Loucy (cell line): ENCODE data around the gene SNX11.

Experiments used
- H2AFZ ChIP-seq: fragments of 200-600 bp; sonication (generic); 2 replicates; pipeline ENCODE4 v1.6.0; 2016; ENCODE audit warnings: antibody characterized with exemption, mild to moderate bottlenecking, low read length, moderate library complexity
- H3F3A ChIP-seq: fragments of 200-600 bp; 2 replicates; pipeline ENCODE4 v1.6.0; 2016; ENCODE audit warnings: antibody characterized with exemption, low read depth, mild to moderate bottlenecking
- H3K27me3 ChIP-seq: fragments of 200-600 bp; sonication (generic); 2 replicates; pipeline ENCODE4 v1.6.1; 2014; ENCODE audit warnings: low read length, mild to moderate bottlenecking; ENCODE audit not compliant: insufficient read depth, poor library complexity, severe bottlenecking
- H3K36me3 ChIP-seq: fragments of 200-600 bp; sonication (generic); 2 replicates; pipeline ENCODE4 v1.6.1; 2016; ENCODE audit warnings: low read length; ENCODE audit not compliant: insufficient read depth
- H3K4me1 ChIP-seq: fragments of 200-600 bp; sonication (generic); 2 replicates; pipeline ENCODE4 v1.5.1; 2014; ENCODE audit warnings: low read length, mild to moderate bottlenecking; ENCODE audit not compliant: insufficient read depth, poor library complexity, severe bottlenecking
- H3K4me2 ChIP-seq: fragments of 200-600 bp; sonication (generic); 2 replicates; pipeline ENCODE4 v1.6.0; 2014; ENCODE audit warnings: antibody characterized with exemption, low read length, low read depth, mild to moderate bottlenecking; ENCODE audit not compliant: poor library complexity, severe bottlenecking
- H3K4me3 ChIP-seq: fragments of 200-600 bp; sonication (generic); 2 replicates; pipeline ENCODE4 v1.5.1; 2014; ENCODE audit warnings: low read length, mild to moderate bottlenecking, mixed read lengths; ENCODE audit not compliant: poor library complexity, severe bottlenecking
- H3K79me2 ChIP-seq: fragments of 200-600 bp; sonication (generic); 2 replicates; pipeline ENCODE4 v1.6.1; 2014; ENCODE audit warnings: low read length; ENCODE audit not compliant: insufficient read depth
- H3K9ac ChIP-seq: fragments of 200-600 bp; sonication (generic); 2 replicates; pipeline ENCODE4 v1.6.0; 2014; ENCODE audit warnings: mild to moderate bottlenecking, low read depth, low read length, moderate library complexity; ENCODE audit not compliant: poor library complexity, severe bottlenecking
- H3K9me2 ChIP-seq: fragments of 200-600 bp; sonication (generic); replicated peaks from 2 replicates; pipeline ENCODE4 v1.6.1; 2016; ENCODE audit warnings: low read depth, low read length, mixed read lengths
- H3K9me3 ChIP-seq: fragments of 200-600 bp; sonication (generic); 2 replicates; pipeline ENCODE4 v1.6.1; 2014; ENCODE audit warnings: mild to moderate bottlenecking, antibody characterized with exemption, low read length, low read depth; ENCODE audit not compliant: insufficient read depth
- H4K20me1 ChIP-seq: fragments of 200-600 bp; sonication (generic); 2 replicates; pipeline ENCODE4 v1.6.0; 2014; ENCODE audit warnings: antibody characterized with exemption, low read length, mild to moderate bottlenecking; ENCODE audit not compliant: insufficient read depth, poor library complexity, severe bottlenecking
- EZH2phosphoT487 ChIP-seq: fragments of 200-600 bp; IDR thresholded peaks from 2 replicates; pipeline ENCODE4 v1.6.1; 2018; ENCODE audit warnings: antibody characterized with exemption, mild to moderate bottlenecking, moderate library complexity, borderline replicate concordance
- TF ChIP-seq, protein P1 (sequence below): fragments of 200-600 bp; sonication (generic); conservative IDR thresholded peaks from 2 replicates; pipeline ENCODE4 v1.5.1; 2014; ENCODE audit warnings: mild to moderate bottlenecking, antibody characterized with exemption, low read length

The SNX11 gene

DNA sequence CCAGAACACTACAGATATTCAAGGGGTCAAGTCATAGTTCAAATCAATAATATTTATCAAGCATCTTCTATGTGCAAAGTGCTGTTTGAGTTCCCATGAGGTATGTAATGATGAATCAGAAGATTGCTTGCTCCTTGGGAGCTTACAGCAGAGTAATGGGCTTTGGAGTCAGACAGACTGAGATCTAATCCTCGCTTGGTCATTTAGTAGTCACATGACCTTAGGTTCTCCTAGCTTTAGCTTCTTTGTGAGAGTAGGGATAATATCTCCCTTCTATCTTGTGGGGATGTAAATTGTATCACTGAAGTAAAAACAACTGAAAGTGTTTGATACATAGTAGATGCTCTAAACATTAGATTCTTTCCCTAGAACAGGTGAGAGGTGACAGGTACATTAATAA is 30.1 kb downstream of the SNX11 start:
- H3F3A ChIP-seq, result no peaks in the 10 kb centered on the region
- no peaks in the 10 kb centered on the region for H3K36me3 ChIP-seq
- TF ChIP-seq, protein P1, sequence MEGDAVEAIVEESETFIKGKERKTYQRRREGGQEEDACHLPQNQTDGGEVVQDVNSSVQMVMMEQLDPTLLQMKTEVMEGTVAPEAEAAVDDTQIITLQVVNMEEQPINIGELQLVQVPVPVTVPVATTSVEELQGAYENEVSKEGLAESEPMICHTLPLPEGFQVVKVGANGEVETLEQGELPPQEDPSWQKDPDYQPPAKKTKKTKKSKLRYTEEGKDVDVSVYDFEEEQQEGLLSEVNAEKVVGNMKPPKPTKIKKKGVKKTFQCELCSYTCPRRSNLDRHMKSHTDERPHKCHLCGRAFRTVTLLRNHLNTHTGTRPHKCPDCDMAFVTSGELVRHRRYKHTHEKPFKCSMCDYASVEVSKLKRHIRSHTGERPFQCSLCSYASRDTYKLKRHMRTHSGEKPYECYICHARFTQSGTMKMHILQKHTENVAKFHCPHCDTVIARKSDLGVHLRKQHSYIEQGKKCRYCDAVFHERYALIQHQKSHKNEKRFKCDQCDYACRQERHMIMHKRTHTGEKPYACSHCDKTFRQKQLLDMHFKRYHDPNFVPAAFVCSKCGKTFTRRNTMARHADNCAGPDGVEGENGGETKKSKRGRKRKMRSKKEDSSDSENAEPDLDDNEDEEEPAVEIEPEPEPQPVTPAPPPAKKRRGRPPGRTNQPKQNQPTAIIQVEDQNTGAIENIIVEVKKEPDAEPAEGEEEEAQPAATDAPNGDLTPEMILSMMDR, result no peak
- no peak for TF ChIP-seq EZH2phosphoT487
- H3K4me1 ChIP-seq, result no peaks in the 10 kb centered on the region
- H4K20me1 ChIP-seq, result no peaks in the 10 kb centered on the region
- H2AFZ ChIP-seq, result no peak overlapping the region
- no peaks in the 10 kb centered on the region for H3K79me2 ChIP-seq
- H3K9ac ChIP-seq, result no peak overlapping the region
- no peak overlapping the region for H3K4me2 ChIP-seq
- no peak overlapping the region for H3K4me3 ChIP-seq
- no peaks in the 10 kb centered on the region for H3K9me3 ChIP-seq
- no peaks in the 10 kb centered on the region for H3K27me3 ChIP-seq
- H3K9me2 ChIP-seq, result no peaks in the 10 kb centered on the region

- Histone ChIP-seq H3K27me3 (no peaks in the 10 kb centered on the region), H3K79me2 (no peaks in the 10 kb centered on the region), H3K36me3 (no peaks in the 10 kb centered on the region), H3K4me2 (no peak overlapping the region), H2AFZ (no peak overlapping the region), H3K4me3 (no peak overlapping the region), H3K4me1 (peaks cover 4% of the 10 kb centered on the region), H4K20me1 (no peaks in the 10 kb centered on the region), H3F3A (no peaks in the 10 kb centered on the region), H3K9ac (no peak overlapping the region), H3K9me2 (no peaks in the 10 kb centered on the region), H3K9me3 (no peaks in the 10 kb centered on the region)
- TF ChIP-seq, protein P1, result no peak
- TF ChIP-seq EZH2phosphoT487, result no peak
Observed at GRCh38 chr17:48139944-48140343, 32.4 kb downstream of the SNX11 start.

DNA sequence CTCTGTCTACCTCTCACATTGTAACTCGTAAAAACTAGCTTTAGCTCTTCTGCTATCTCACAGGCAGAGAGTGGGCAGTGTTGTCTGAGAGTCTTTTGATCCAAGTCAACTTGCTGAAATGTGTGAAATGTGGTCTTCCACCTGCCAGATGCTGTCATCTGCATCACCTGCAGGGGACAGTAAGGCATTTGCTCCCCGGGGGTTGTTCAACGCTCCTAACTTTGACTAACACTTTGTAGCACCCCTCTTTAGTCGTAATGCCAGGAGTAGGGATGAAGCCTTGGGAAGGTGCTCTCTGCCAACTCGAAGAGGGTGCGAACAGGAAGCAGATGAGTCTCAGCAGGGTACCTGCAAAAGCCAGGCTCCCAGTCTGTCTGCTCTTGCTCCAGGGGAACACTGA is 36.1 kb downstream of the SNX11 start:
- Histone ChIP-seq H3K4me1 (peaks cover 17% of the 10 kb centered on the region), H3K9me3 (no peaks in the 10 kb centered on the region), H3K4me3 (no peak overlapping the region), H3F3A (no peaks in the 10 kb centered on the region), H3K79me2 (no peaks in the 10 kb centered on the region), H3K4me2 (no peak overlapping the region), H4K20me1 (no peaks in the 10 kb centered on the region), H3K9ac (no peak overlapping the region), H3K36me3 (no peaks in the 10 kb centered on the region), H2AFZ (no peak overlapping the region), H3K27me3 (no peaks in the 10 kb centered on the region), H3K9me2 (no peaks in the 10 kb centered on the region)
- TF ChIP-seq, protein P1, result 0 out of 2 replicates have a peak, but pooled peaks have one; percentile 7
- TF ChIP-seq EZH2phosphoT487, result no peak
